ENCODE data around the gene ZNF831.

Gene ZNF831

DNA sequence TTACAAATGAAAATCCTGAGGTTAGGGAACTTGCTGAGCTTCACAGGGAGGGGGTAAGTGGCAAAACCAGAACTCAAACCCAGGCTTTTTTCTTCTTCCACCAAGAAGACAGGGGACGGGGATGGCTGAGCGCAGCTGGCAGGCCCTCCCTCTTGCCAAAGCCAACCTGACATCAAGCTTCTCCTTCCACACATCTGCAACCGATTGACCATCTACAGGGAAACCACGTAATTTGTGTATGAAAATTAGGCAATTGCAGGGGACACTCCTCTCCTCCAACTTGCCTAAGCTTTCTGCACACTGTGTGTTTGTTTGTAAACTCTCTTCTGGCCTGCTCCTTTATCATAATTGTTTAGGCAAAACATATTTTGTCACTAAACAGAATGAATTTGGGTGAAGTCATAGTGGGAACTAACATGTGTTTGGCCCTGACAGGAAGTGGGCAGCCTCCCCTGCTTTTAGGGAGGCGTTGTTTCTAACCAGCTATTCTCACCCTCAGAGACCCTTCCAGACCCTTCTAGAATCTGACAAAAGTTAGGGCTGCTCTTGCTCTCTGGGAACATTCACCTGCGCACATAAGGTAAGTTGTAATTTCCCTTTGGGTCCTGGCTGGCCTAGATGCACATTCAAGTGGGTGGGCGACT, 18.9 kb downstream of the ZNF831 start:
- DNase-seq: no peak

DNA sequence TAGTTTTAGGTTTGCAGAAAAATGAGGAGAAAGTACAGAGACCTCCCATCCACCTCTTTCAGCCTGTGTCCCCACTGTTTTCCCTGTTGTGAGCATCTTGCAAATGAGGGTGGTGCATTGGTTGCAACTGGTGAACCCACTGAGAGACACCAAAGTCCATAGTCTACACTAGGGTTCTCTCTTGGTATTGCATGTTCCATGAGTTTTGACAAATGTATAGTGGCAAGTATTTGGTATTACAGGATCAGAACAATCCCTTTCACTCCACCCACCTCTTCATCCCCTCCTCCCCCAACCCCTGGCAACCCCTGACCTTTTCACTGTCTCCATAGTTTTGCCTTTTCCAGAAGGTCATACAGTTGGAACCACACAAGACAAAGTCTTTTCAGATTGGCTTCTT, 20.1 kb downstream of the ZNF831 start:
- no peak for DNase-seq

DNA sequence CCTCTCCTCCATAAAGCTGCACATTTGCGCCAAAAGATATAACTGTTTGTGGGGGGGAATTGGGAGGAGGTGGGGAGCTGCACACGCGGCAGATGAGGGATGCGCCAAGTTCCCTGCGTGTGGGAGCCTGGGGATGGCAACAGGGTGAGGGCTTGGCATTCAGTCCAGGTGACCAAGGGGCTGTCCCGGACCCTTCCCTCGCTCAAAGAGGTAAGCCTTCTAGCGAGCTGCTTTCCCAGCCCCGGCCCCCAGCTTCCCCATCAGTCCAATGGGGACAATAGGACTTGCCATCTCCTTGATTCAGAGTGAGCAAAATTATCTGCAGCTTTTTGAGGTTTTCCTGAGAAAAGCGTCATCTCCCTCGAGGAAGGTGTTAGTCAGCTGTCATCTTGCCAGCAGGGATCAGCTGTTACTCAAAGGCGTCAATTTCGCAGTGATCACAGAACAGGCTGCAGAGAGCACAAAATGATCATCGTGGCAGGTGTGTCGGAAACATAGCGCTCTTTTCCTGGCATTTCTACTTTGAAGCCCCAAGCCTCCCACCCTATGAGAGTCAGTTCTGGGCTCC, 21.3 kb downstream of the ZNF831 start:
- no peak for DNase-seq

DNA sequence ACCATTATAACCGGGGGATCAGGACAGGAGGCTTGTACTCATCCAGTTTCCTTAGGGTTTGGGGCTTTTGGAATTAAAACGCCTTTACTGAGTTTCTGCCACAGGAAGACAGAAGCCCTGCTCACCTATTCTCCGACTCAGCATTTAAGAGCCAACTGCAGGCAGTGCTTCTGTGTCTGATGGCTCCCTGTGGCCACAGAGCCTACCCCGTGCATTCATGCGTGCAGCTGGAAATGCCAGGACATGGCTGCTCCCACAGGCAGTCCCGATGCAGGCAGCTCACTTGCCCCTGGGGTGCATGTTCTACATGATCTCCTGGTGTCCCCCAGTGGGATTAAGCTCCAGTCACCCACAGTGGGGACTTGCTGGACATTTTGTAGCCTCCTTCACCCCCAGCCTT, 22.2 kb downstream of the ZNF831 start:
- no peak for DNase-seq

DNA sequence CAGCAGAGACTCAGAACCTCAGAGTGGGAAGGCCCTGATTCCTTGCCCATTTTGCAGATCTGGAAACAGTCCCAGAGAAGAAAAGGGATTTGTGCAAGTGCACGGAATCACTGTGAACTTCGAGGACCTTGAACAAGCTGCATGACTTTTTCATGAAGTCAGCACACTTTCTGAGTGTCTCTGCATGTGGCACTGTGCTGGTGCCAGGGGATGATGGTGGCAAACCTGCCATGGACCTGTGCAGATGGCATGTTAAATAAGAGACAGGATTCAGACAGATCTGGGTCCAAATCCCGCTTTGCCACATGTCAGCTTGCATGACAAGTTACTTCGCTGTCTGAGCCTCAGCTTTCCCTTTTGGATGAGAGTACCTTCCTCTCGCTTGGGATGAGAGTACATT, 26.8 kb downstream of the ZNF831 start:
- DNase-seq: no peak

DNA sequence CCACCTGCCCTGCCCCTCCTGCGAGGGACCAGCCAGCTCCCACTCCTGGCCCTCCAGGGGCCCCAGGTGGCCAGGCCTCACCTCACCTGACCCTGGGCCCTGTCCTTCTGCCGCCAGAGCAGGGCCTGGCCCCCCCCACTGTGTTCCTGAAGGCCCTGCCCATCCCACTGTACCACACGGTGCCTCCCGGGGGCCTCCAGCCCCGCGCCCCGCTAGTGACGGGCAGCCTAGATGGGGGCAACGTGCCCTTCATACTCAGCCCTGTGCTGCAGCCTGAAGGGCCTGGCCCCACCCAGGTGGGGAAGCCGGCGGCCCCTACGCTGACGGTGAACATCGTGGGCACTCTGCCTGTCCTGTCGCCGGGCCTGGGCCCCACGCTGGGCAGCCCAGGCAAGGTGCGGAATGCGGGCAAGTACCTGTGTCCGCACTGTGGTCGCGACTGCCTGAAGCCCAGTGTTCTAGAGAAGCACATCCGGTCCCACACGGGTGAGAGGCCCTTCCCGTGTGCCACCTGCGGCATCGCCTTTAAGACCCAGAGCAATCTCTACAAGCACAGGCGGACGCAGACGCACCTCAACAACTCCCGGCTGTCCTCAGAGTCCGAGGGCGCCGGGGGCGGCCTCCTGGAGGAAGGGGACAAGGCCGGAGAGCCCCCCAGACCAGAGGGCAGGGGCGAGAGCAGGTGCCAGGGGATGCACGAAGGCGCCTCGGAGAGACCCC, 27.6 kb downstream of the ZNF831 start:
- DNase-seq: no peak

DNA sequence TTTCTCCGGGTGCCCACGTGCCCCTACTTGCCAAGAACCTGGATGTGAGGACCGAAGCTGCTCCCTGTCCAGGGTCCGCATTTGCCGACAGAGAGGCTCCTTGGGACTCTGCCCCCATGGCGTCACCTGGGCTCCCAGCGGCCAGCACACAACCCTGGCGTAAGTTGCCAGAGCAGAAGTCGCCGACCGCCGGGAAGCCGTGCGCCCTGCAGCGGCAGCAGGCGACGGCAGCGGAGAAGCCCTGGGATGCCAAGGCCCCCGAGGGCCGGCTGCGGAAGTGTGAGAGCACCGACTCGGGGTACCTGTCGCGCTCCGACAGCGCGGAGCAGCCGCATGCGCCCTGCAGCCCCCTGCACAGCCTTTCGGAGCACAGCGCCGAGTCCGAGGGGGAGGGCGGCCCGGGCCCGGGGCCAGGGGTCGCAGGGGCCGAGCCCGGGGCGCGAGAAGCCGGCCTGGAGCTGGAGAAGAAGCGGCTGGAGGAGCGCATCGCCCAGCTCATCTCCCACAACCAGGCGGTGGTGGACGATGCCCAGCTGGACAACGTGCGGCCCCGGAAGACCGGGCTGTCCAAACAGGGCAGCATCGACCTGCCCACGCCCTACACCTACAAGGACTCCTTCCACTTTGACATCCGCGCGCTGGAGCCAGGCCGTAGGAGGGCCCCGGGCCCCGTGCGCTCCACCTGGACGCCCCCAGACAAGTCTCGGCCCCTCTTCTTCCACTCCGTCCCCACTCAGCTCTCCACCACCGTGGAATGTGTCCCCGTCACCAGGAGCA, 28.3 kb downstream of the ZNF831 start:
- DNase-seq: no peak

DNA sequence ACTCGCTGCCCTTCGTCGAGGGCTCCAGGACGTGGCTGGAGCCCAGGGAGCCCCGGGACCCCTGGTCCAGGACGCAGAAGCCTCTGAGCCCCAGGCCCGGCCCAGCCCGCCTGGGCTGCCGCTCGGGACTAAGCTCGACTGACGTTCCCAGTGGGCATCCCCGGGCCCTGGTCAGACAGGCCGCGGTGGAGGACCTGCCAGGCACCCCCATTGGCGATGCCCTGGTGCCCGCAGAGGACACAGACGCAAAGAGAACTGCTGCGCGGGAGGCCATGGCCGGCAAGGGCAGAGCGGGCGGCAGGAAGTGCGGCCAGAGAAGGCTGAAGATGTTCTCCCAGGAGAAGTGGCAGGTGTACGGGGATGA, 28.9 kb downstream of the ZNF831 start:
- DNase-seq: no peak

DNA sequence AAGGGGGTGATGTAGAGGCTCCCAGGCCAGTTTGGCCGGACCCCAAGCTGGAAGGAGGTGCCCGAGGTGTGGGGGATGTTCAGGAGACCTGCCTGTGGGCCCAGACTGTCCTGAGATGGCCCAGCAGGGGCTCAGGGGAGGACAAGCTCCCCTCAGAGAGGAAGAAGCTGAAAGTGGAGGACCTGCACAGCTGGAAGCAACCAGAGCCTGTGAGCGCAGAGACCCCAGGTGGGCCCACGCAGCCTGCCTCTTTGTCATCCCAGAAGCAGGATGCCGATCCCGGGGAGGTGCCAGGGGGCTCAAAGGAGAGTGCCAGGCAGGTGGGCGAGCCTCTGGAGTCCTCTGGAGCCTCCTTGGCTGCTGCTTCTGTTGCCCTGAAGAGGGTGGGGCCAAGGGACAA, 29.7 kb downstream of the ZNF831 start:
- no peak for DNase-seq

DNA sequence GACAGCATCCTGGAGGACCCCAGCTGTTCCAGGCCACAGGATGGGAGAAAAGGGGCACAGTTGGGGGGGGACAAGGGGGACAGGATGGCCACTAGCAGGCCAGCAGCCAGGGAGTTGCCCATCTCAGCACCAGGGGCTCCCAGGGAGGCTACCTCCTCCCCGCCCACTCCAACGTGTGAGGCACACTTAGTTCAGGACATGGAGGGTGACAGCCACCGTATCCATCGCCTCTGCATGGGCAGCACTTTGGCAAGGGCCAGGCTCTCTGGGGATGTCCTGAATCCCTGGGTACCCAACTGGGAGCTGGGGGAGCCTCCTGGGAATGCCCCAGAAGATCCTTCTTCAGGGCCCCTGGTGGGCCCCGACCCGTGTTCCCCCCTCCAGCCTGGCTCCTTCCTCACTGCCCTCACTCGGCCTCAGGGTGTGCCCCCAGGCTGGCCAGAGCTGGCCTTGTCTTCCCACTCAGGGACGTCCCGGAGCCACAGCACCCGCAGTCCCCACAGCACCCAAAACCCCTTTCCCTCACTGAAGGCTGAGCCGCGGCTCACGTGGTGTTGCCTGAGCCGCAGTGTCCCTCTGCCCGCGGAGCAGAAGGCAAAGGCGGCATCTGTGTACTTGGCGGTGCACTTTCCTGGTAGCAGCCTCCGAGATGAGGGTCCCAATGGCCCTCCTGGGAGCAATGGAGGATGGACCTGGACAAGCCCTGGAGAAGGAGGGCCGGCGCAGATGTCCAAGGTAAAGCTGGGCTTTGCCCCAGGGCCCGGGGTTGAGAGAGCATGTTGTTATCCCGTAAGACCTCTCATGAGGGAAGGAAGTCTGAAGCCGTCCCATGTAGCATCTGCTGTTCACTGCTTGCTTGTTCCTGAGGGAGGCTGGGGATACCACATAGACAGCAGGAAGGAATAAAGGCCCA, 30.7 kb downstream of the ZNF831 start:
- no peak for DNase-seq

DNA sequence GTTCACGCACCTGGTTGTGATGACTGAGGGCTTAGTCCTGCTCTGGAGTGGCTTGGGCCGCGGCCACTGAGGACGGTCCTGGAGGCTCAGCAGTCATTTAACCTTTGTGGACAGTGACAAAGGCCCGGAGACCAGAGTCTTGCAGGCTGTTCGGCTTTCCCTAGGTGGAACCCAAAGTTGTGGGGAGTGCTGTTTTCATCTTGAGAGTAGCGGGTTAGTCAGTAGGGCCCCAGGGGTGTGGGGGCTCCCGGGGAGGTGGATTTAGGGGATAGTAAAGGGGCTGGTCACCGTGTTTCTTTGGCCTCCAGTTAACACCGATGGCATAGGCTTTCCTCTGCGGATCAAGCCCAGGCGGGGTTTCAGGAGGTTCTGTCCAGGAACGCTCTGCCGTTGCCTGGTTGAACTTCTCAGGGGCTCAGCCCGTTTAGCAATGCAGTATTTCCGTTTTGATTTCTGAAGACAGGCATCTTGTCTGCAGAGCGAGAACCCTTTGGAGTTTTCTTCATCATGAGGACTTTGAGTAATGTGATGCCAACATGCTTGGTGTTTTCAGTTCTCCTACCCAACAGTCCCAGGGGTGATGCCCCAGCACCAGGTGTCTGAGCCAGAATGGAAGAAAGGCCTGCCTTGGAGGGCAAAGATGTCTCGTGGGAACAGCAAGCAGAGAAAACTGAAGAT, 31.8 kb downstream of the ZNF831 start:
- DNase-seq: no peak

DNA sequence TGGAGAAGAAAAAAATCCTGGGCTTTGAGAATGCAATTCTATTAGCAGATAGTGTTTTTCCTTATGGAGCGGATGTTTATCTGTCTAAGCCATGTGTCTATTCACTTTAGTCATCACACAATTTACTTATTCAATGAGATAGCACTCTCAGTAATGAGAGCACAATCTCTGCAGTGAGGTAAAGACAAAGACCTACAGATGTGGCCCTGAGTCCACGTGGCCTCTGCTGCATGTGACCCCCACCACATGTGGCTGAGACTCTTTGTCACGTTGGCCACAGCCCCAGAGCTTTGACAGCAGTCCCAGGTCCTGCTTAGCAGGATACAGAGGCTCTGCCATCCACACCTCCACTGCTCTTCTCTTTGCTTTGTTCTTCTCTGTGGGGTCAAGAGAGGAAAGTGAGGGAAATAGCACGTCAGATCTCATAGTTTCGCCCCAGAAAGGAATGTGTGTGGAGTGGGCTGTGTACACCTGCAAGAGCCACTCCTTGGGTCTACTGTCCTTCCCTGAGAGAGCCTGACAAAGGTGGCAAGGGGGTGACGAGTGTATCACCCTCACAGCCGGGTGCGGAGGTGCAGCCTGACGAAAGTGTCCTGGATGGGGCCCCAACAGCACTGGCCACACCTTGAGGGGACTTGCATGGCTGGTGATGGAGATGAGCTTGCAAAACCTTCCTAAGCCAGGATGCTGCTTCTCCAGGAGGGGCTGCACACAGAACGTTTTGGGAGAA, 40.7 kb downstream of the ZNF831 start:
- no peak for DNase-seq

DNA sequence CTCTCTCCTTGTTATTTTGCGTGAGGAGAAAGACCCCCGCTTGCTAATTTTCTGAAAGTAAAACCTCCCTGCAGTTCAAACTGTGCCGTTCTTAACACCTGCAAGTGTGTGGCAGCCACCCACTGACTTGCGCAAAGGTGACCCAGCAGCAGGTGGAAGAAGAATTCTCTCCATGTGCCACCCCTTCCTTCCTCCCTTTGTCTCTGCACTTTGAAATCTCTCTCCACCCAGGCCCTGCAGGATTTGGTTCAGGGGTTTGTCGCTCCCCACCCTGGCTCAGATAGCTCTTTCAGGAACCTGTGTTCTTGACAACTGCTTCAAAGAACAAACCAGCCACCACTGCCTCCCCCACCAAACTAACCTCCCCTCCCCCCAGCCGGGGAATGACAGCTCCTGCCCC, 41.4 kb downstream of the ZNF831 start:
- no peak for DNase-seq

DNA sequence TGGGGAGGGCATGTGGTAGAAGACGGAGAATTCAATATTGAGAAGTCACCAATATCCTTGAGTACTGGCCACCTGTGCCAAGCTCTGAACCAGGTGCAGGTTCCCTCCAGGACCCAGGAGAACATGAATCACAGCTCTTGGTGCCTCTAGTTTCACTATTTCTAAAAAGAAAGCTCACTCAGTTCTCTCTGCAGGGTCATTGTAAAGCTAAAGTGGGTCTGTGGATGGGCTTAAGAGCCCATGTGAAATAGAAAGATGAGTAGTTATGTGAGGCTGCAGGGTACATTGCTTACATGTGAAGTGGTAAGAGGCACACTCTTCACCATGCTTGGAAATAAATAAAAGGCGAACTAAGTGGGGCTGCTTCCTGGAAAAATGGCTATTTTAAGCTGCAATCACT, 43.6 kb downstream of the ZNF831 start:
- DNase-seq: no peak

DNA sequence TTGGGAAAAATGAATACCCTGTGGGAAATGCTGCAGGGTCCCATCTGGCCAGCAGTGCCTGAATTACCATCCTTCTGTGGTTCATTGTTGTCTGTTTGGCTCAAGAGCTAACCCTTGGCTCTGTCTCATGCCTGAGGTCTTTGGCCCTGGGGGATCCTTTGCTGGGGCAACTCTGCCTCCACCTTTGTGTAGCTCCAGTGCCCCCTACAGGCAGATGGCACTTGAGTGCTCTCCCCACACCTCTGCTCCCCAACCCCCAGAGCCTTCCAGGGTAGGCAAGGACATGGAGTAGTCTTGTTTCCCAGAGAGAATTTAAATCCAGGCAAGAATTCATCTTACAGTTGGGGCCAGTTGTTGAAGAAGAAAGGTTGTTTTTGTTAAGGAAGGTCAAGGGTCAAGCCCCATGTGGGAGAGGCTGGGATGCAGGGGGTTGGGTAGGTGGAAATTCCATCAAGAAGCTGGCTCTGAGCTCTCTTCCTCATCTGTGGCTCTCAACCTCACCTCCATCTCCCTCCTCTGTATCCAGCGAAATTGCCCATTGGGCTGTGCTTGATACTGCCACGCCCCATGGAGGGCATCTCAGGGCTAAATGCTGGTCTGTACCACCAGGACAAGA, 44.2 kb downstream of the ZNF831 start:
- no peak for DNase-seq

DNA sequence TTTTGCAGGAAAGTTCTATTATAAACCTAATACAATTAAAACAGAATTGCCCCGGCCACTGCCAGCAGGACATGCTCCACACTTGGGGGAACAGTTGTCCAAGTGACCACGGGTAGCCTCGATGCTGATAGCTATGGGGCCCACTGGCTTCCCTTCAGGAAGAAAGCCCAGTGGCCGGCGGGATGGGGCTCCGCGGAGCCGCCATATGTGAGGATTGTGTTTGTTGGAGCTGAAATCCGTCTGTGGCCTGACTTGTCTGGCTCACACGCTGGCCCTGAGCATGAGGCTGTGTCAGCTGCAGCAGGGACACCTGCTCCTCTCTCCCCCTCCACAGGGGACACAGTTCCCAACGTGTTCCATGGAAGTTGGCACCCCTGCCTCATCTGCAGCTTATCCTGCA, 46.6 kb downstream of the ZNF831 start:
- no peak for DNase-seq

DNA sequence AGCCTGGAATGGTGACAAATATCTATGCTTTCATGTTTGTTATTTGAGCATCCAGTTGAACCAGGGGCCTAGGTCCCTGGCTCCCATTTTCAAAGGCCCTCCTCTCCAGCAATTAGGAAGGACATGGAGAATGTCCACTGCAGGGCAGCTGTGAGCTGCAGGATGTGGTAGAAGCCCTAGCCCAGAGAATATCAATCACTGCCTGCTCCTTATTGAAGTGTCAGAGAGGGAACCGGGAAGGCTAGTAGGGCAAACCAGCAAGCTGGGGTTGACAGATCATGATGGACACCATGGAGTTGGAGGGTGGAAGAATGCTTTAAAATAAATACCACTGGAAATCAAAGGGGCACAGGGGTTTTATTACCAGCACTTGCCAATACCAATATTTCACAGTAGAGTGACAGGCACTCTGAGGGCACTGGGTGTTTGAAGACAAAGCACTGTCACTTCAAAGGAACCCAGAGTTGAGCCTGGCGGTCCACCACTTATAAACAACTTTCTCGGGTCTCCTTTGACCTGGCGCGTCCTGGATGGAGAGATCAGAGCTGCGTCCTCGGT, 47.7 kb downstream of the ZNF831 start:
- DNase-seq: no peak

DNA sequence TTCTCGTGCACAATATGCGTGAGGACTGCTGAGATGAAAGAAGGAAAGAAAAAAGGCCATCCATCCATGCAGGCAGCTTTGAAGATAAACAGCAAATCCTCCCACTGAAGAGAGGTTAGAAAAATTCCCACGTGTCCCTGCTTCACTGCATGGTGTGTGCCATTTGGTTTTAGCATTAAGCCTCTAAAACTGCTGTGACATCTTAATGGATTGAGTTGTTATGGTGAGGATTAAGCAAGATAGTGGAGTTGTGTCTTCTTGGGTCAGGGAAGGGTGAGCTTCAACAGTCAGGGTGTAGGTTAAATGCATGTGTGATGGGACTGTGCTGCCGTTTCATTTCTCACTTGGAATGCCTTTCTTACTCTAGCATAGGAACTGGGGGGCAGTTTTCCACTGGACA, 50.5 kb downstream of the ZNF831 start:
- DNase-seq: no peak

DNA sequence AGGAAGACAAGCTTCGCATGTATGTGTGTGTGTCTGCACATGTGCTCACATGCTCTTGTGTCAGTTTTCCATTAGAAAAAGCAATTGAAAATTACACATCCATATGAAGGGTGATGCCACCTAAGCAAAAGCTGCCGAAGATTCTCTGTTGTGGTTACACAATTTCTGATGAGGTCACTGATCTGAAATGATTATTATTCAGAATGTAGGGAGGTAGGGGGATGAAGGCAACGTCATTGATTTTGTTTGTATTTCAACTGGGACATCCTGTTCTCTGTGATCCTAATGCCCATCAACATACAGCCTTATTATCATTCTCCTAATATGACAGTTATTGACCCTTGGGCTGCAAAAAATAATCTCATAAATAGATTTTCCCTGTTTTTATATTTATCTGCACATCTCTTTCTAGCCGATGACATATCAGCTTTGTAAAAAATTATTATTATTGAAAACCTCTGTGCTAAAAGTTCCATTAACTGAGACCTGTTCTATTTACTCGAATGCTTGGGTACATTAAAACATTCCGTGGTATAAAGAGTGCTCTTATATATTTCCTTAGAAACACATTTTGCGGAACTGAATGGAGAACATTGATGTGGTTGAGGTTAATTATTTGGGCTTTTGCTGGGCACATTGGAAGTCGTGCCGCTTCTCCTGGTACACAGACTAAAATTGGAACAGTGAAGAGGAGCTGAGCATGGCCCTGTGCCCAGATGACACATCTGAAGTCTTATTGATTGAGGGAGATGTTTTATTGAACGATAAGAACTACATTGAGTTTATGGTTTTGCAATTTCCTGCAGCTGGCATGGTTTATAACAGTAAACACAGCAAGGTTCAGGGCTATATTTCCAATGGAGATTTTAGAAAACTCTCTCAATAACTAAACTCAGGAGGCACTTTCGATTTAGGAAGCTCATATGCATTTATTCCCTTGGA, 51.3 kb downstream of the ZNF831 start:
- no peak for DNase-seq
